ENCODE data around the gene CFAP61. TPM values are rescaled to one million over a fixed set of nuclear protein-coding genes. Genes with fewer than 3 reads are reported as not detected.

The CFAP61 gene
- total and polyA plus RNA-seq, 5 donors from 2014 or later, result not detected

GRCh38 chr20:20273286-20273685, 221.0 kb downstream of the CFAP61 start:
- Mint-ChIP-seq H3K27me3 (peaks cover 20% of the 10 kb centered on the region), H3K9me3 (peaks cover 0 to 1% (median 0%) of the 10 kb centered on the region in 7 donors), H3K36me3 (no peaks in the 10 kb centered on the region), H3K4me1 (peaks cover 0 to 2% (median 0%) of the 10 kb centered on the region in 4 donors), H3K4me3 (no peak overlapping the region), H3K27ac (no peak overlapping the region)
- ATAC-seq (ENCODE audit: low read depth in 2 of 2), result no peak
- no peak for DNase-seq
- Histone ChIP-seq H3K4me1 (ENCODE audit: control insufficient read depth, insufficient read depth, low read length, poor library complexity, severe bottlenecking) (no peaks in the 10 kb centered on the region), H3K27me3 (ENCODE audit: control insufficient read depth, insufficient read depth, low read length) (no peaks in the 10 kb centered on the region), H3K36me3 (ENCODE audit: control insufficient read depth, insufficient read depth, low read length) (no peaks in the 10 kb centered on the region), H3K4me3 (ENCODE audit: low read depth, low read length) (no peak overlapping the region), H3K9me3 (ENCODE audit: control insufficient read depth in 2 of 2, low read length in 2 of 2) (no peaks in the 10 kb centered on the region), H3K27ac (ENCODE audit: insufficient read depth, low read length, poor library complexity, severe bottlenecking) (no peak overlapping the region)

- Histone ChIP-seq H3K27me3 (ENCODE audit: control insufficient read depth, insufficient read depth, low read length) (no peaks in the 10 kb centered on the region), H3K36me3 (ENCODE audit: control insufficient read depth, insufficient read depth, low read length) (no peaks in the 10 kb centered on the region), H3K4me3 (ENCODE audit: low read depth, low read length) (no peak overlapping the region), H3K27ac (ENCODE audit: insufficient read depth, low read length, poor library complexity, severe bottlenecking) (no peak overlapping the region), H3K9me3 (ENCODE audit: control insufficient read depth in 2 of 2, low read length in 2 of 2) (no peaks in the 10 kb centered on the region), H3K4me1 (ENCODE audit: control insufficient read depth, insufficient read depth, low read length, poor library complexity, severe bottlenecking) (no peaks in the 10 kb centered on the region)
- Mint-ChIP-seq H3K4me1 (peaks cover 0 to 2% (median 0%) of the 10 kb centered on the region in 4 donors), H3K36me3 (no peaks in the 10 kb centered on the region), H3K27ac (no peak overlapping the region), H3K27me3 (peaks cover 23% of the 10 kb centered on the region), H3K9me3 (peaks cover 0 to 2% (median 0%) of the 10 kb centered on the region in 7 donors), H3K4me3 (no peak overlapping the region)
- no peak for ATAC-seq (ENCODE audit: low read depth in 2 of 2)
- no peak for DNase-seq
Observed at GRCh38 chr20:20274821-20275220, 222.5 kb downstream of the CFAP61 start.

GRCh38 chr20:20275636-20276035, 223.3 kb downstream of the CFAP61 start:
- Mint-ChIP-seq H3K4me3 (no peak overlapping the region), H3K9me3 (peaks cover 0 to 2% (median 0%) of the 10 kb centered on the region in 7 donors), H3K27me3 (peaks cover 23% of the 10 kb centered on the region), H3K36me3 (no peaks in the 10 kb centered on the region), H3K27ac (no peak overlapping the region), H3K4me1 (peaks cover 0 to 2% (median 0%) of the 10 kb centered on the region in 4 donors)
- H3K4me1 ChIP-seq (ENCODE audit: control insufficient read depth, insufficient read depth, low read length, poor library complexity, severe bottlenecking), result no peaks in the 10 kb centered on the region
- no peak overlapping the region for H3K27ac ChIP-seq (ENCODE audit: insufficient read depth, low read length, poor library complexity, severe bottlenecking)
- H3K27me3 ChIP-seq (ENCODE audit: control insufficient read depth, insufficient read depth, low read length), result no peaks in the 10 kb centered on the region
- no peaks in the 10 kb centered on the region for H3K36me3 ChIP-seq (ENCODE audit: control insufficient read depth, insufficient read depth, low read length)
- no peak overlapping the region for H3K4me3 ChIP-seq (ENCODE audit: low read depth, low read length)
- DNase-seq, result no peak
- H3K9me3 ChIP-seq (ENCODE audit: control insufficient read depth in 2 of 2, low read length in 2 of 2), result no peaks in the 10 kb centered on the region
- ATAC-seq (ENCODE audit: low read depth in 2 of 2), result no peak

GRCh38 chr20:20276811-20277530, 224.6 kb downstream of the CFAP61 start:
- DNase-seq, result no peak
- no peak overlapping the region for H3K4me3 Mint-ChIP-seq
- H3K9me3 Mint-ChIP-seq, result peaks cover 0 to 2% (median 0%) of the 10 kb centered on the region in 7 donors
- ATAC-seq (ENCODE audit: low read depth in 2 of 2), result no peak
- no peak overlapping the region for H3K27ac Mint-ChIP-seq
- peaks cover 0 to 2% (median 0%) of the 10 kb centered on the region in 4 donors for H3K4me1 Mint-ChIP-seq
- Histone ChIP-seq H3K4me1 (ENCODE audit: control insufficient read depth, insufficient read depth, low read length, poor library complexity, severe bottlenecking) (no peaks in the 10 kb centered on the region), H3K9me3 (ENCODE audit: control insufficient read depth in 2 of 2, low read length in 2 of 2) (no peaks in the 10 kb centered on the region), H3K4me3 (ENCODE audit: low read depth, low read length) (no peak overlapping the region), H3K36me3 (ENCODE audit: control insufficient read depth, insufficient read depth, low read length) (no peaks in the 10 kb centered on the region), H3K27me3 (ENCODE audit: control insufficient read depth, insufficient read depth, low read length) (no peaks in the 10 kb centered on the region), H3K27ac (ENCODE audit: insufficient read depth, low read length, poor library complexity, severe bottlenecking) (no peak overlapping the region)
- H3K27me3 Mint-ChIP-seq, result peaks cover 21% of the 10 kb centered on the region
- no peaks in the 10 kb centered on the region for H3K36me3 Mint-ChIP-seq

GRCh38 chr20:20277894-20278335, 225.6 kb downstream of the CFAP61 start:
- DNase-seq (no peak), ATAC-seq (ENCODE audit: low read depth in 2 of 2) (no peak)
- Mint-ChIP-seq H3K4me3 (no peak overlapping the region), H3K27ac (no peak overlapping the region), H3K36me3 (no peaks in the 10 kb centered on the region), H3K4me1 (peaks cover 0 to 2% (median 0%) of the 10 kb centered on the region in 4 donors), H3K9me3 (peaks cover 0 to 2% (median 0%) of the 10 kb centered on the region in 7 donors), H3K27me3 (peaks cover 24% of the 10 kb centered on the region)
- H3K4me1 ChIP-seq (ENCODE audit: control insufficient read depth, insufficient read depth, low read length, poor library complexity, severe bottlenecking), result no peaks in the 10 kb centered on the region
- no peak overlapping the region for H3K4me3 ChIP-seq (ENCODE audit: low read depth, low read length)
- H3K27ac ChIP-seq (ENCODE audit: insufficient read depth, low read length, poor library complexity, severe bottlenecking), result no peak overlapping the region
- H3K9me3 ChIP-seq (ENCODE audit: control insufficient read depth in 2 of 2, low read length in 2 of 2), result no peaks in the 10 kb centered on the region
- no peaks in the 10 kb centered on the region for H3K27me3 ChIP-seq (ENCODE audit: control insufficient read depth, insufficient read depth, low read length)
- H3K36me3 ChIP-seq (ENCODE audit: control insufficient read depth, insufficient read depth, low read length), result no peaks in the 10 kb centered on the region

GRCh38 chr20:20286061-20286460, 233.7 kb downstream of the CFAP61 start:
- no peaks in the 10 kb centered on the region for H3K4me1 ChIP-seq (ENCODE audit: control insufficient read depth, insufficient read depth, low read length, poor library complexity, severe bottlenecking)
- no peak overlapping the region for H3K27ac ChIP-seq (ENCODE audit: insufficient read depth, low read length, poor library complexity, severe bottlenecking)
- Mint-ChIP-seq H3K4me3 (no peak overlapping the region), H3K27me3 (peaks cover 13% of the 10 kb centered on the region), H3K4me1 (no peaks in the 10 kb centered on the region), H3K9me3 (peaks cover 0 to 4% (median 2%) of the 10 kb centered on the region in 7 donors), H3K27ac (no peak overlapping the region), H3K36me3 (no peaks in the 10 kb centered on the region)
- DNase-seq (peak in 1 of 3 donors; percentile 15), ATAC-seq (ENCODE audit: low read depth in 2 of 2) (no peak)
- H3K9me3 ChIP-seq (ENCODE audit: control insufficient read depth in 2 of 2, low read length in 2 of 2), result no peaks in the 10 kb centered on the region
- H3K4me3 ChIP-seq (ENCODE audit: low read depth, low read length), result no peak overlapping the region
- H3K27me3 ChIP-seq (ENCODE audit: control insufficient read depth, insufficient read depth, low read length), result no peaks in the 10 kb centered on the region
- H3K36me3 ChIP-seq (ENCODE audit: control insufficient read depth, insufficient read depth, low read length), result no peaks in the 10 kb centered on the region

- Mint-ChIP-seq H3K27me3 (no peaks in the 10 kb centered on the region), H3K36me3 (no peaks in the 10 kb centered on the region), H3K4me3 (no peak overlapping the region), H3K9me3 (peaks cover 0 to 3% (median 2%) of the 10 kb centered on the region in 7 donors), H3K27ac (no peak overlapping the region), H3K4me1 (no peaks in the 10 kb centered on the region)
- no peak for DNase-seq
- no peak for ATAC-seq (ENCODE audit: low read depth in 2 of 2)
- Histone ChIP-seq H3K27ac (ENCODE audit: insufficient read depth, low read length, poor library complexity, severe bottlenecking) (no peak overlapping the region), H3K9me3 (ENCODE audit: control insufficient read depth in 2 of 2, low read length in 2 of 2) (no peaks in the 10 kb centered on the region), H3K4me3 (ENCODE audit: low read depth, low read length) (no peak overlapping the region), H3K27me3 (ENCODE audit: control insufficient read depth, insufficient read depth, low read length) (no peaks in the 10 kb centered on the region), H3K36me3 (ENCODE audit: control insufficient read depth, insufficient read depth, low read length) (no peaks in the 10 kb centered on the region), H3K4me1 (ENCODE audit: control insufficient read depth, insufficient read depth, low read length, poor library complexity, severe bottlenecking) (no peaks in the 10 kb centered on the region)
Observed at GRCh38 chr20:20289331-20289730, 237.0 kb downstream of the CFAP61 start.

GRCh38 chr20:20292472-20292871, 240.1 kb downstream of the CFAP61 start:
- H3K4me3 ChIP-seq (ENCODE audit: low read depth, low read length), result no peak overlapping the region
- no peak overlapping the region for H3K4me3 Mint-ChIP-seq
- no peaks in the 10 kb centered on the region for H3K27me3 Mint-ChIP-seq
- no peak overlapping the region for H3K27ac Mint-ChIP-seq
- H3K36me3 ChIP-seq (ENCODE audit: control insufficient read depth, insufficient read depth, low read length), result no peaks in the 10 kb centered on the region
- no peak overlapping the region for H3K27ac ChIP-seq (ENCODE audit: insufficient read depth, low read length, poor library complexity, severe bottlenecking)
- no peaks in the 10 kb centered on the region for H3K4me1 Mint-ChIP-seq
- no peak for ATAC-seq (ENCODE audit: low read depth in 2 of 2)
- H3K4me1 ChIP-seq (ENCODE audit: control insufficient read depth, insufficient read depth, low read length, poor library complexity, severe bottlenecking), result no peaks in the 10 kb centered on the region
- H3K27me3 ChIP-seq (ENCODE audit: control insufficient read depth, insufficient read depth, low read length), result no peaks in the 10 kb centered on the region
- H3K9me3 ChIP-seq (ENCODE audit: control insufficient read depth in 2 of 2, low read length in 2 of 2), result no peaks in the 10 kb centered on the region
- H3K36me3 Mint-ChIP-seq, result no peaks in the 10 kb centered on the region
- peaks cover 0 to 3% (median 0%) of the 10 kb centered on the region in 7 donors for H3K9me3 Mint-ChIP-seq
- no peak for DNase-seq
